IMR-90 (cell line): Measurements from ENCODE around the gene POU2F2. TPM values are rescaled to one million over a fixed set of nuclear protein-coding genes. Genes with fewer than 3 reads are reported as not detected.
A peak's percentile ranks its signal among the peaks of the same experiment; 100 is the strongest.

Source experiments
- ATAC-seq: fragments of 200-7000 bp; cut with Tn5 transposase; 2 replicates; pipeline ENCODE4 v1.9.1; 2020; ENCODE audit warnings: low read depth, mild to moderate bottlenecking, moderate library complexity
- BruUV-seq: library from RNA; stranded (reverse); fragments of 400-500 nt; replicated peaks from 2 replicates; lab custom pipeline; 2021; lab: Mats Ljungman, UMichigan
- CTCF ChIA-PET: fragments of 300-600 bp; formaldehyde crosslinking; extraction: SDS; loops from one replicate; lab custom pipeline; 2021; ENCODE audit warnings: antibody characterized with exemption; lab: Yijun Ruan, JAX
- POLR2A ChIA-PET: fragments of 300-600 bp; sonication (Branson Sonifier 250); formaldehyde crosslinking; loops from one replicate; lab custom pipeline; 2022; ENCODE audit warnings: antibody characterized with exemption; ENCODE audit not compliant: unreplicated experiment; lab: Charles Lee
- DNase-seq: peaks from one replicate; pipeline ENCODE4 v3.0.0; 2013
- H2AFZ ChIP-seq: replicated peaks from 2 replicates; pipeline ENCODE3; 2013; ENCODE audit warnings: low read length, mild to moderate bottlenecking; ENCODE audit not compliant: poor library complexity
- H2AK5ac ChIP-seq: 2 replicates; pipeline ENCODE4 v1.6.1; 2013; ENCODE audit warnings: low read depth, low read length, inconsistent platforms
- H2AK9ac ChIP-seq: replicated peaks from 2 replicates; pipeline ENCODE3; 2013; ENCODE audit warnings: mild to moderate bottlenecking, low read depth, low read length, moderate library complexity; ENCODE audit not compliant: poor library complexity
- H2BK120ac ChIP-seq: 2 replicates; pipeline ENCODE4 v1.6.1; 2013; ENCODE audit warnings: low read depth, low read length, inconsistent platforms
- H2BK15ac ChIP-seq: 3 replicates; pipeline ENCODE4 v1.6.1; 2013; ENCODE audit warnings: low read depth, low read length, inconsistent platforms
- H2BK20ac ChIP-seq: 2 replicates; pipeline ENCODE4 v1.6.1; 2013; ENCODE audit warnings: low read depth, mild to moderate bottlenecking, inconsistent platforms, low read length, moderate library complexity
- H2BK5ac ChIP-seq: 2 replicates; pipeline ENCODE4 v1.6.1; 2013; ENCODE audit warnings: mild to moderate bottlenecking, low read depth, low read length, inconsistent platforms; ENCODE audit not compliant: poor library complexity, severe bottlenecking
- H3K14ac ChIP-seq: replicated peaks from 2 replicates; pipeline ENCODE4 v1.6.1; 2013; ENCODE audit warnings: low read depth, low read length, inconsistent platforms
- H3K18ac ChIP-seq: 2 replicates; pipeline ENCODE4 v1.6.1; 2013; ENCODE audit warnings: low read depth, low read length, control low read depth
- H3K23ac ChIP-seq: 2 replicates; pipeline ENCODE4 v1.6.1; 2013; ENCODE audit warnings: low read depth, low read length, inconsistent platforms
- H3K27ac ChIP-seq: 2 replicates; pipeline ENCODE4 v1.5.1; 2013; ENCODE audit warnings: mild to moderate bottlenecking, control low read depth, low read length; ENCODE audit not compliant: insufficient read depth
- H3K27me3 ChIP-seq: 2 replicates; pipeline ENCODE4 v1.6.1; 2013; ENCODE audit warnings: low read length; ENCODE audit not compliant: control insufficient read depth, insufficient read depth
- H3K36me3 ChIP-seq: 2 replicates; pipeline ENCODE4 v1.6.1; 2013; ENCODE audit warnings: low read length, mixed read lengths; ENCODE audit not compliant: control insufficient read depth, insufficient read depth
- H3K4ac ChIP-seq: 2 replicates; pipeline ENCODE4 v1.6.1; 2013; ENCODE audit warnings: low read depth, low read length, inconsistent platforms
- H3K4me1 ChIP-seq: 2 replicates; pipeline ENCODE4 v1.6.1; 2013; ENCODE audit warnings: low read length, mixed read lengths; ENCODE audit not compliant: control insufficient read depth, insufficient read depth
- H3K4me2 ChIP-seq: 2 replicates; pipeline ENCODE4 v1.6.1; 2013; ENCODE audit warnings: low read depth, mild to moderate bottlenecking, control low read depth, low read length, moderate library complexity
- H3K4me3 ChIP-seq: 2 replicates; pipeline ENCODE4 v1.5.1; 2013; ENCODE audit warnings: low read depth, mild to moderate bottlenecking, control low read depth, low read length, moderate library complexity; ENCODE audit not compliant: insufficient read depth
- H3K56ac ChIP-seq: 2 replicates; pipeline ENCODE4 v1.6.1; 2013; ENCODE audit warnings: low read length, inconsistent platforms; ENCODE audit not compliant: insufficient read depth; ENCODE audit errors: extremely low read depth
- H3K79me1 ChIP-seq, 2 experiments: 2 replicates each; pipeline ENCODE4 v1.6.1; 2013; ENCODE audit warnings: low read length in 2 of 2, inconsistent platforms in 1 of 2, low read depth in 1 of 2
- H3K9ac ChIP-seq: 2 replicates; pipeline ENCODE4 v1.6.1; 2013; ENCODE audit warnings: low read depth, low read length, control low read depth
- H3K9me1 ChIP-seq: 2 replicates; pipeline ENCODE4 v1.6.1; 2013; ENCODE audit warnings: low read length, inconsistent platforms; ENCODE audit not compliant: insufficient read depth
- H3K9me3 ChIP-seq: 2 replicates; pipeline ENCODE4 v1.6.1; 2013; ENCODE audit warnings: low read length; ENCODE audit not compliant: control insufficient read depth, insufficient read depth
- H4K20me1 ChIP-seq: 2 replicates; pipeline ENCODE4 v1.6.1; 2013; ENCODE audit warnings: low read length, inconsistent platforms; ENCODE audit not compliant: insufficient read depth
- H4K5ac ChIP-seq: 2 replicates; pipeline ENCODE4 v1.6.1; 2013; ENCODE audit warnings: mild to moderate bottlenecking, low read depth, low read length, control low read depth
- H4K8ac ChIP-seq, 2 experiments: 2 replicates each; pipeline ENCODE4 v1.6.1; 2013; ENCODE audit warnings: low read depth in 2 of 2, low read length in 2 of 2, control low read depth in 1 of 2, inconsistent platforms in 1 of 2
- H4K91ac ChIP-seq: 2 replicates; pipeline ENCODE4 v1.6.1; 2013; ENCODE audit warnings: low read depth, low read length, inconsistent platforms; ENCODE audit not compliant: insufficient read depth
- BHLHE40 ChIP-seq: fragments of 150-350 bp; IDR thresholded peaks from 2 replicates; pipeline ENCODE4 v1.6.1; 2016; ENCODE audit warnings: mild to moderate bottlenecking, low read depth, low read length
- CEBPB ChIP-seq: IDR thresholded peaks from 2 replicates; pipeline ENCODE4 v1.6.1; 2012; ENCODE audit warnings: low read depth, low read length, improper control_type of control experiment
- CHD1 ChIP-seq: IDR thresholded peaks from 2 replicates; pipeline ENCODE4 v1.6.1; 2012; ENCODE audit warnings: low read depth, low read length, improper control_type of control experiment
- CTCF ChIP-seq: conservative IDR thresholded peaks from 2 replicates; pipeline ENCODE4 v1.5.1; 2012; ENCODE audit warnings: mild to moderate bottlenecking, low read depth, low read length, improper control_type of control experiment
- FOS ChIP-seq: fragments of 150-350 bp; IDR thresholded peaks from 2 replicates; pipeline ENCODE4 v1.6.1; 2016; ENCODE audit warnings: low read depth, low read length
- MAFK ChIP-seq: IDR thresholded peaks from 2 replicates; pipeline ENCODE4 v1.6.1; 2012; ENCODE audit warnings: low read depth, low read length, improper control_type of control experiment
- MXI1 ChIP-seq: IDR thresholded peaks from 2 replicates; pipeline ENCODE4 v1.6.1; 2012; ENCODE audit warnings: low read depth, mild to moderate bottlenecking, low read length, moderate library complexity, borderline replicate concordance
- POLR2A ChIP-seq: IDR thresholded peaks from 2 replicates; pipeline ENCODE4 v1.6.1; 2012; ENCODE audit warnings: mild to moderate bottlenecking, low read depth, low read length
- RAD21 ChIP-seq: IDR thresholded peaks from 2 replicates; pipeline ENCODE4 v1.6.1; 2012; ENCODE audit warnings: low read length, improper control_type of control experiment
- RCOR1 ChIP-seq: IDR thresholded peaks from 2 replicates; pipeline ENCODE4 v1.6.1; 2012; ENCODE audit warnings: mild to moderate bottlenecking, low read length, improper control_type of control experiment; ENCODE audit not compliant: insufficient replicate concordance
- WGBS, 2 experiments: methylation state at CpG; one replicate each; pipeline versions ENCODE4 v1.1.5 to v1.1.7; 2013; ENCODE audit warnings: missing lambda C conversion rate in 2 of 2; ENCODE audit not compliant: insufficient read length in 1 of 2; ENCODE audit errors: extremely low coverage in 2 of 2; 5-methylcytosine and 5-hydroxymethylcytosine counted together
- dilution Hi-C: fragments of 300-500 bp; cut with HindIII; formaldehyde crosslinking; loops from one replicate; pipeline ENCODE4 v1.14.3; 2018; ENCODE audit warnings: low sequenced_read_pairs; ENCODE audit not compliant: unreplicated experiment
- in situ Hi-C: fragments of 300-500 bp; cut with MboI; formaldehyde crosslinking; loops from 3 replicates; pipeline ENCODE4 v1.14.3; 2019; ENCODE audit warnings: low sequenced_read_pairs, inconsistent platforms, mixed read lengths
- intact Hi-C: fragments of 100-400 bp; cut with micrococcal nuclease; formaldehyde crosslinking; loops from 2 replicates; pipeline ENCODE4 v1.10.0; 2022
- polyA plus RNA-seq, 3 experiments: library from polyadenylated mRNA; depleted of rRNA; stranded (reverse); fragments of >200 nt; gene quantifications; 2 replicates each; pipeline ENCODE4 v1.2.3, GENCODE V29; 2012; ENCODE audit warnings: low replicate concordance in 1 of 3
- total RNA-seq: library from RNA; depleted of rRNA; stranded (reverse); fragments of >200 nt; gene quantifications from 2 replicates; pipeline ENCODE4 v1.2.3, GENCODE V29; 2012
- TF ChIP-seq, protein P1 (sequence below): fragments of 150-350 bp; IDR thresholded peaks from 2 replicates; pipeline ENCODE4 v1.6.1; 2017; ENCODE audit warnings: mild to moderate bottlenecking, antibody characterized with exemption, low read length, low read depth

Gene POU2F2
- total and polyA plus RNA-seq, 2 of the 4 experiments (the other 2 are of a cell fraction): 0.54 to 5.0 TPM

- TF ChIP-seq RAD21 (no peak), FOS (no peak), POLR2A (no peak), CTCF (no peak), BHLHE40 (no peak), MAFK (no peak), MXI1 (no peak), RCOR1 (no peak), CHD1 (no peak), CEBPB (no peak)
- TF ChIP-seq, protein P1, sequence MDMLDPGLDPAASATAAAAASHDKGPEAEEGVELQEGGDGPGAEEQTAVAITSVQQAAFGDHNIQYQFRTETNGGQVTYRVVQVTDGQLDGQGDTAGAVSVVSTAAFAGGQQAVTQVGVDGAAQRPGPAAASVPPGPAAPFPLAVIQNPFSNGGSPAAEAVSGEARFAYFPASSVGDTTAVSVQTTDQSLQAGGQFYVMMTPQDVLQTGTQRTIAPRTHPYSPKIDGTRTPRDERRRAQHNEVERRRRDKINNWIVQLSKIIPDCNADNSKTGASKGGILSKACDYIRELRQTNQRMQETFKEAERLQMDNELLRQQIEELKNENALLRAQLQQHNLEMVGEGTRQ: no peak
- CTCF ChIA-PET: no interaction called here
- Histone ChIP-seq H3K4ac (no peak within 1 kb of the TSS), H3K27me3 (peaks cover 54% of the 10 kb centered on the region), H3K79me1 (peaks cover 4% of the 10 kb centered on the region in 2 experiments; a peak in 1 of 4 replicates), H2BK5ac (no peak within 1 kb of the TSS), H3K4me1 (no peaks in the 10 kb centered on the region), H3K18ac (no peak within 1 kb of the TSS), H2AFZ (peak within 1 kb of the TSS; percentile 33), H4K91ac (no peak within 1 kb of the TSS), H3K56ac (no peak within 1 kb of the TSS), H4K8ac (no peak within 1 kb of the TSS), H4K20me1 (no peaks in the 10 kb centered on the region), H2BK120ac (no peak within 1 kb of the TSS), H2BK15ac (no peak within 1 kb of the TSS), H2AK9ac (no peak within 1 kb of the TSS), H3K36me3 (no peaks in the 10 kb centered on the region), H3K9me3 (no peaks in the 10 kb centered on the region), H2AK5ac (no peak within 1 kb of the TSS), H3K14ac (no peak within 1 kb of the TSS), H3K27ac (no peak within 1 kb of the TSS), H3K9me1 (no peaks in the 10 kb centered on the region), H4K5ac (no peak within 1 kb of the TSS), H3K9ac (no peak within 1 kb of the TSS), H3K4me3 (no peak within 1 kb of the TSS), H2BK20ac (no peak within 1 kb of the TSS), H3K4me2 (no peak within 1 kb of the TSS), H3K23ac (no peak within 1 kb of the TSS; the same call in 1 of the 2 replicates)
- no TSS peak for BruUV-seq
- 11% methylated on average over 5 of the region's 29 CpGs; no CpG with 5 or more reads in 1 of the 2 experiments for WGBS, 2 experiments
- POLR2A ChIA-PET: no interaction called here
- intact Hi-C loops (no loop called here), dilution Hi-C loops (no loop called here), in situ Hi-C loops (no loop called here)
- ATAC-seq (peak; percentile 56), DNase-seq (no peak)
Observed at GRCh38 chr19:42069619-42070351, 62.5 kb downstream of the POU2F2 start, which contains the start of gene GRIK5. TSS of gene GRIK5 (minus strand) at chr19:42070206. CDS start at chr19:42065770, 4,436 bp downstream.
